CD4-positive, alpha-beta T cell treated with Interleukin-15 for 4 hours (primary cell): ENCODE data around the gene CNTNAP2.

Experiments
- DNase-seq: peaks from one replicate; pipeline ENCODE4 v3.0.0-alpha.2; 2020; ENCODE audit warnings: low spot score

CNTNAP2 gene

GRCh38 chr7:146296028-146296427 lies 179.4 kb downstream of the CNTNAP2 start:
- no peak for DNase-seq

GRCh38 chr7:146314962-146315361 lies 198.4 kb downstream of the CNTNAP2 start:
- no peak for DNase-seq

GRCh38 chr7:146319629-146320028 lies 203.0 kb downstream of the CNTNAP2 start:
- no peak for DNase-seq

GRCh38 chr7:146321301-146321700 lies 204.7 kb downstream of the CNTNAP2 start:
- DNase-seq: no peak

- no peak for DNase-seq
Observed at GRCh38 chr7:146331369-146331768, 214.8 kb downstream of the CNTNAP2 start.

GRCh38 chr7:146345251-146345650 lies 228.7 kb downstream of the CNTNAP2 start:
- no peak for DNase-seq

GRCh38 chr7:146346096-146346495 lies 229.5 kb downstream of the CNTNAP2 start:
- no peak for DNase-seq

GRCh38 chr7:146355216-146355615 lies 238.6 kb downstream of the CNTNAP2 start:
- no peak for DNase-seq

GRCh38 chr7:146359176-146359575 lies 242.6 kb downstream of the CNTNAP2 start:
- DNase-seq: no peak

GRCh38 chr7:146366938-146367337 lies 250.3 kb downstream of the CNTNAP2 start:
- DNase-seq: no peak

GRCh38 chr7:146370171-146370570 lies 253.6 kb downstream of the CNTNAP2 start:
- no peak for DNase-seq

GRCh38 chr7:146375170-146375569 lies 258.6 kb downstream of the CNTNAP2 start:
- DNase-seq: no peak

- DNase-seq: no peak
Observed at GRCh38 chr7:146378196-146378595, 261.6 kb downstream of the CNTNAP2 start.

GRCh38 chr7:146387140-146387539 lies 270.5 kb downstream of the CNTNAP2 start:
- DNase-seq: no peak

GRCh38 chr7:146388928-146389327 lies 272.3 kb downstream of the CNTNAP2 start:
- no peak for DNase-seq

GRCh38 chr7:146393346-146393745 lies 276.7 kb downstream of the CNTNAP2 start:
- DNase-seq: no peak

GRCh38 chr7:146397141-146397540 lies 280.5 kb downstream of the CNTNAP2 start:
- DNase-seq: no peak

GRCh38 chr7:146401939-146402338 lies 285.3 kb downstream of the CNTNAP2 start:
- no peak for DNase-seq

- DNase-seq: no peak
Observed at GRCh38 chr7:146405737-146406136, 289.1 kb downstream of the CNTNAP2 start.

- DNase-seq: no peak
Observed at GRCh38 chr7:146411975-146412374, 295.4 kb downstream of the CNTNAP2 start.

GRCh38 chr7:146412781-146413180 lies 296.2 kb downstream of the CNTNAP2 start:
- no peak for DNase-seq

- no peak for DNase-seq
Observed at GRCh38 chr7:146414373-146414772, 297.8 kb downstream of the CNTNAP2 start.

GRCh38 chr7:146414937-146415336 lies 298.3 kb downstream of the CNTNAP2 start:
- DNase-seq: no peak

- DNase-seq: no peak
Observed at GRCh38 chr7:146417176-146417575, 300.6 kb downstream of the CNTNAP2 start.

- no peak for DNase-seq
Observed at GRCh38 chr7:146423446-146423845, 306.8 kb downstream of the CNTNAP2 start.
